Prostate gland (tissue), 2 donors: Measurements from ENCODE around the gene MEIOSIN. TPM values are rescaled to one million over a fixed set of nuclear protein-coding genes. Genes with fewer than 3 reads are reported as not detected.

Source experiments
- DNase-seq: peaks from one replicate; pipeline ENCODE4 v3.0.0-alpha.2; 2019; ENCODE audit warnings: low spot score
- H3K27ac ChIP-seq, 2 donors: fragments of 200-600 bp; sonication (generic); 2 replicates each; pipeline ENCODE4 v1.5.1; 2017 to 2019
- H3K27me3 ChIP-seq: fragments of 200-600 bp; sonication (generic); replicated peaks from 2 replicates; pipeline ENCODE4 v1.5.1; 2019; ENCODE audit not compliant: insufficient read depth
- H3K36me3 ChIP-seq, 2 donors: fragments of 200-600 bp; sonication (generic); 1 replicate in 1 of 2; 2 replicates in 1 of 2; pipeline versions ENCODE4 v1.5.1 to v1.8.1; 2017 to 2019
- H3K4me1 ChIP-seq: fragments of 200-600 bp; sonication (generic); replicated peaks from 2 replicates; pipeline ENCODE4 v1.5.1; 2019
- H3K4me3 ChIP-seq, 2 donors: fragments of 200-600 bp; sonication (generic); 2 replicates each; pipeline ENCODE4 v1.5.1; 2017 to 2019
- H3K9me3 ChIP-seq: fragments of 200-600 bp; sonication (generic); 2 replicates; pipeline ENCODE4 v1.5.1; 2017
- POLR2A ChIP-seq: fragments of 450-650 bp; IDR thresholded peaks from one replicate; pipeline ENCODE4 v1.6.1; 2016; ENCODE audit warnings: antibody characterized with exemption, mild to moderate bottlenecking
- POLR2AphosphoS5 ChIP-seq: sonication (generic); formaldehyde crosslinking; IDR thresholded peaks from one replicate; pipeline ENCODE4 v1.6.1; 2017; ENCODE audit warnings: antibody characterized with exemption
- WGBS: methylation state at CpG from one replicate; pipeline ENCODE4 v1.1.5; 2018; 5-methylcytosine and 5-hydroxymethylcytosine counted together
- intact Hi-C: fragments of 100-400 bp; cut with DNase I; formaldehyde crosslinking; loops from one replicate; pipeline ENCODE4 v1.14.2; 2022
- total RNA-seq, 2 donors: library from RNA; depleted of rRNA; stranded (reverse); fragments of >200 nt; gene quantifications; one replicate each; pipeline ENCODE4 v1.1.0, GENCODE V29; 2016
- TF ChIP-seq, protein P1 (sequence below), 4 experiments: fragments of 200-600 bp in 2 of 4; fragments of 450-650 bp in 2 of 4; sonication (generic) in 2 of 4; IDR thresholded peaks; 1 replicate in 3 of 4; 2 replicates in 1 of 4; pipeline ENCODE4 v1.5.1; 2016 to 2019; ENCODE audit warnings: antibody characterized with exemption in 4 of 4, mild to moderate bottlenecking in 2 of 4, moderate library complexity in 2 of 4

MEIOSIN gene
- total RNA-seq, 2 donors from 2014 or later: 1.8 TPM; not detected in 1

DNA sequence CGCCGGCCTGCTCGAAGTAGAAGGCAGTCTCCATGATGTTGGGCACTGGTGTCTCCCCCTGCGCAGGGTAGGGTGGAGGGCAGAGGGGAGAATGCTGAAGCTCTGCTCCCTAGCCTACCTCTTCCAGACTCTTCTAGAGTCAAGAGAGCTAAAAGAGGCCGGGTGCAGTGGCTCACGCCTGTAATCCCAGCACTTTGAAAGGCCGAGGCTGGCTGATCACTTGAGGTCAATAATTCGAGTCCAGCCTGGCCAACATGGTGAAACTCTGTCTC is 71.7 kb downstream of the MEIOSIN start:
- no peaks in the 10 kb centered on the region for H3K9me3 ChIP-seq
- intact Hi-C loops: no loop called here

DNA sequence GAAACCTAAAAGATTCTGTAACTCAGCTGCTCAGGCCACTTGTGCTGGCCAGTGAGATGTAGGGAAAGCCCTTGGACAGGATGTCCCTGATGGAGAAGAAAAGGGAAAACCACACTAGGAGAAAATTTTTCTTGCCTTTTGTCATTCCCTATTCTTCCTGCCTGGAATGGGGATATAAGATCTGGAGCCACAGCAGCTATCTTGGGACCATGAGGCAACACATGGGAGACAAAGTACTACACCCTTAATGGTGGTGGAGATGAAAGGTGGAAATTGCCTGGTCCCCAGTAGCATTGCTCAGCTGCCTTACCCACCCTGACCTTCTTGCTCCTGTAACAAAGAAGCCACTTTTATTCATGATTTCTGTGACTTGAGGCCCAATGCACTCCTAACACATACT is 72.5 kb downstream of the MEIOSIN start:
- H3K27ac ChIP-seq: no peak overlapping the region
- no peaks in the 10 kb centered on the region for H3K4me1 ChIP-seq
- intact Hi-C loops: no loop called here
- H3K27me3 ChIP-seq: no peaks in the 10 kb centered on the region
- DNase-seq: no peak
- no peaks in the 10 kb centered on the region for H3K9me3 ChIP-seq
- H3K4me3 ChIP-seq: no peak overlapping the region
- H3K36me3 ChIP-seq: no peaks in the 10 kb centered on the region
- TF ChIP-seq POLR2A (no peak), POLR2AphosphoS5 (no peak)
- TF ChIP-seq, protein P1, sequence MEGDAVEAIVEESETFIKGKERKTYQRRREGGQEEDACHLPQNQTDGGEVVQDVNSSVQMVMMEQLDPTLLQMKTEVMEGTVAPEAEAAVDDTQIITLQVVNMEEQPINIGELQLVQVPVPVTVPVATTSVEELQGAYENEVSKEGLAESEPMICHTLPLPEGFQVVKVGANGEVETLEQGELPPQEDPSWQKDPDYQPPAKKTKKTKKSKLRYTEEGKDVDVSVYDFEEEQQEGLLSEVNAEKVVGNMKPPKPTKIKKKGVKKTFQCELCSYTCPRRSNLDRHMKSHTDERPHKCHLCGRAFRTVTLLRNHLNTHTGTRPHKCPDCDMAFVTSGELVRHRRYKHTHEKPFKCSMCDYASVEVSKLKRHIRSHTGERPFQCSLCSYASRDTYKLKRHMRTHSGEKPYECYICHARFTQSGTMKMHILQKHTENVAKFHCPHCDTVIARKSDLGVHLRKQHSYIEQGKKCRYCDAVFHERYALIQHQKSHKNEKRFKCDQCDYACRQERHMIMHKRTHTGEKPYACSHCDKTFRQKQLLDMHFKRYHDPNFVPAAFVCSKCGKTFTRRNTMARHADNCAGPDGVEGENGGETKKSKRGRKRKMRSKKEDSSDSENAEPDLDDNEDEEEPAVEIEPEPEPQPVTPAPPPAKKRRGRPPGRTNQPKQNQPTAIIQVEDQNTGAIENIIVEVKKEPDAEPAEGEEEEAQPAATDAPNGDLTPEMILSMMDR (IDR thresholded peaks at IDR 0.05): no peak

More for the DNA sequence above, 71.7 kb downstream of the MEIOSIN start:
- TF ChIP-seq POLR2A: no peak
- TF ChIP-seq POLR2AphosphoS5: no peak
- TF ChIP-seq, protein P1 (IDR thresholded peaks at IDR 0.05): no peak
- no peaks in the 10 kb centered on the region for H3K36me3 ChIP-seq
- WGBS: 90% methylated on average over 8 of the region's 8 CpGs
- H3K27ac ChIP-seq: no peak overlapping the region
- no peak overlapping the region for H3K4me3 ChIP-seq
- DNase-seq: no peak
- no peaks in the 10 kb centered on the region for H3K4me1 ChIP-seq
- H3K27me3 ChIP-seq: no peaks in the 10 kb centered on the region

DNA sequence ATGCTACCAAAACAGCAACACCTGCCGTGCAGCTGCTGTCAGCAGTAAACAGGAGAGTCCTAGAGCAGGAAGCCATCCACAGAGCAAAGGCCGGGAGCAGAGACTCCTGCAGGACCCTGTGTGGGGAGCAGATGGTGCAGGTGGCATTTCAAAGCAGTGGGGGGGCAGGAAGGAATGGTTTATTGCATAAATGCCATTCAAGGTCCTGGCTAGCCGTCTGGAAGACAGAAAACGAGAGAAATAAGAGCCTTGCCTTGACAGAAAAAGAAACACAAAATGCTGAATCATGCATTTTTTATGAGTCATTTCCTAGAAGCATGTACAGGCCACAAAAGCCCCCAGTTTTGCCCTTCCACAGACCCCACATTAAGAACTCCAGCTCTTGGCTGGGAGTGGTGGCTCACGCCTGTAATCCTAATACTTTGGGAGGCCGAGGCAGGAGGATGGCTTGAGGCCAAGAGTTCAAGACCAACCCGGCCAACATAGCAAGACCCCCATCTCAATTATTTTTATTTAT is 76.5 kb downstream of the MEIOSIN start:
- Histone ChIP-seq H3K4me3 (no peak overlapping the region), H3K27me3 (no peaks in the 10 kb centered on the region), H3K36me3 (no peaks in the 10 kb centered on the region), H3K27ac (no peak overlapping the region), H3K9me3 (no peaks in the 10 kb centered on the region), H3K4me1 (no peaks in the 10 kb centered on the region)
- no peak for DNase-seq
- WGBS: 48% methylated on average over 7 of the region's 7 CpGs
- intact Hi-C loops: no loop called here
- TF ChIP-seq POLR2A: no peak
- TF ChIP-seq, protein P1 (IDR thresholded peaks at IDR 0.05): no peak
- TF ChIP-seq POLR2AphosphoS5: no peak

DNA sequence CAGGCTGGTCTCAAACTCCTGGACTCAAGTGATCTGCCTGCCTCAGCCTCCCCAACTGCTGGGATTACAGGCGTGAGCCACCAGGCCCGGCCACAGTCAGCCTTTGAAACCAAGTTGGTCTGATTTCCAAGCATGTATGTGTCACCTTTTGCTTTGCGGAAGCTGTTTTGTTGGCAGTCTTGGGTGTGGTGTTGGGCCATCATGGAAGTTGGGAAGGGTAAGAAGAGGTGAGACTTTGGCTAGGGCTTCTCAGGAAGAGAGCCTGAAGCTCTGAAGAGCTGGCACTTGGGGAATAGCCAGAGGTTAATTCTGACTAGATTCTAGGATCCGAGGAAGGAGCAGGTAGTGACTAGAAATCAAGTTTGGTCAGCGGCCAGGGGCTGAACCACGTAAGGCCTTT is 79.1 kb downstream of the MEIOSIN start:
- H3K9me3 ChIP-seq: no peaks in the 10 kb centered on the region
- intact Hi-C loops: no loop called here
- TF ChIP-seq, protein P1 (IDR thresholded peaks at IDR 0.05): no peak

More for the DNA sequence above, 79.1 kb downstream of the MEIOSIN start:
- 77% methylated on average over 6 of the region's 6 CpGs for WGBS
- no peaks in the 10 kb centered on the region for H3K36me3 ChIP-seq
- H3K27me3 ChIP-seq: no peaks in the 10 kb centered on the region
- no peak overlapping the region for H3K27ac ChIP-seq
- no peak overlapping the region for H3K4me3 ChIP-seq
- no peak for DNase-seq
- no peaks in the 10 kb centered on the region for H3K4me1 ChIP-seq

Other genes starting within 250 kb of the MEIOSIN start
- gene RTN2, start 236.4 kb upstream of the MEIOSIN start, total RNA-seq: 10 to 100 TPM in 1 of 2 donors, 1 to 10 TPM in 1; 7.2 to 19.7 TPM
- 1 to 10 TPM in 1 of 2 donors, under 1 TPM in 1; 0.36 to 1.8 TPM for gene PPM1N, start 235.0 kb upstream of the MEIOSIN start, total RNA-seq
- gene VASP, start 226.0 kb upstream of the MEIOSIN start, total RNA-seq: 100 to 1,000 TPM in 1 of 2 donors, 10 to 100 TPM in 1; 82.7 to 119 TPM
- gene OPA3, start 148.6 kb upstream of the MEIOSIN start, total RNA-seq: 10 to 100 TPM in 1 of 2 donors, 1 to 10 TPM in 1; 7.2 to 14.5 TPM
- 1 to 10 TPM in 1 of 2 donors, under 1 TPM in 1; 0.55 to 2.4 TPM for gene GPR4, start 131.2 kb upstream of the MEIOSIN start, total RNA-seq
- gene EML2, start 94.0 kb upstream of the MEIOSIN start, total RNA-seq: 10 to 100 TPM; 47.3 to 55.6 TPM
- 1 to 10 TPM; 2.6 to 4.9 TPM for gene GIPR, start 65.2 kb upstream of the MEIOSIN start, total RNA-seq
- gene SNRPD2, start 41.5 kb upstream of the MEIOSIN start, total RNA-seq: 100 to 1,000 TPM; 132 to 240 TPM
- gene QPCTL, start 40.8 kb upstream of the MEIOSIN start, total RNA-seq: 10 to 100 TPM in 1 of 2 donors, 1 to 10 TPM in 1; 5.2 to 18.4 TPM
- gene FBXO46, start 2.5 kb upstream of the MEIOSIN start, total RNA-seq: 10 to 100 TPM; 21.8 to 26.7 TPM
- gene SIX5, start 35.8 kb downstream of the MEIOSIN start, total RNA-seq: 10 to 100 TPM; 33.7 to 37.5 TPM
- 10 to 100 TPM; 52.8 to 88.2 TPM for gene DMPK, start 49.1 kb downstream of the MEIOSIN start, total RNA-seq
- 10 to 100 TPM; 35.5 to 96.7 TPM for gene DMWD, start 59.4 kb downstream of the MEIOSIN start, total RNA-seq
- gene RSPH6A, start 81.9 kb downstream of the MEIOSIN start, total RNA-seq: 1 to 10 TPM in 1 of 2 donors, under 1 TPM in 1; 0.50 to 5.2 TPM
- 100 to 1,000 TPM in 1 of 2 donors, 10 to 100 TPM in 1; 76.4 to 104 TPM for gene SYMPK, start 129.7 kb downstream of the MEIOSIN start, total RNA-seq
- gene FOXA3, start 130.9 kb downstream of the MEIOSIN start, total RNA-seq: 1 to 10 TPM in 1 of 2 donors, under 1 TPM in 1; 0.09 to 1.1 TPM
- gene IRF2BP1, start 152.7 kb downstream of the MEIOSIN start, total RNA-seq: 10 to 100 TPM; 55.5 to 63.0 TPM
- gene MYPOP, start 169.2 kb downstream of the MEIOSIN start, total RNA-seq: 1 to 10 TPM; 8.7 to 9.1 TPM
- 1 to 10 TPM in 1 of 2 donors, not detected in 1; 4.1 TPM for gene NANOS2, start 181.3 kb downstream of the MEIOSIN start, total RNA-seq
- gene NOVA2, start 240.4 kb downstream of the MEIOSIN start, total RNA-seq: 1 to 10 TPM in 1 of 2 donors, under 1 TPM in 1; 0.87 to 3.1 TPM